Astrocyte (in vitro differentiated cells and primary cell): Measurements from ENCODE around the gene AGTR1.

Source experiments
- CTCF ChIP-seq: IDR thresholded peaks from 2 replicates; pipeline ENCODE4 v1.5.1; 2011; ENCODE audit warnings: low read depth, mild to moderate bottlenecking, inconsistent platforms, low read length, moderate library complexity; ENCODE audit not compliant: insufficient read depth
- EZH2 ChIP-seq: IDR thresholded peaks from 2 replicates; pipeline ENCODE4 v1.6.1; 2012; ENCODE audit warnings: mild to moderate bottlenecking, low read length, inconsistent platforms; ENCODE audit not compliant: insufficient read depth

GRCh38 chr3:148759430-148759829, 61.7 kb downstream of the AGTR1 start:
- TF ChIP-seq CTCF (no peak), EZH2 (no peak)
